Transverse colon (tissue), 3 donors: Measurements from ENCODE around the gene TEKT5.

ENCODE experiments used
- CTCF ChIP-seq, 5 experiments: fragments of 200-600 bp in 3 of 5; fragments of 450-650 bp in 2 of 5; sonication (generic) in 3 of 5; IDR thresholded peaks; 1 replicate in 2 of 5; 2 replicates in 3 of 5; pipeline ENCODE4 v1.5.1; 2016 to 2017; ENCODE audit warnings: antibody characterized with exemption in 5 of 5, inconsistent platforms in 3 of 5, mild to moderate bottlenecking in 2 of 5, moderate library complexity in 1 of 5
- POLR2A ChIP-seq: fragments of 450-650 bp; IDR thresholded peaks from one replicate; pipeline ENCODE4 v1.6.1; 2016; ENCODE audit warnings: antibody characterized with exemption, mild to moderate bottlenecking, moderate library complexity

DNA sequence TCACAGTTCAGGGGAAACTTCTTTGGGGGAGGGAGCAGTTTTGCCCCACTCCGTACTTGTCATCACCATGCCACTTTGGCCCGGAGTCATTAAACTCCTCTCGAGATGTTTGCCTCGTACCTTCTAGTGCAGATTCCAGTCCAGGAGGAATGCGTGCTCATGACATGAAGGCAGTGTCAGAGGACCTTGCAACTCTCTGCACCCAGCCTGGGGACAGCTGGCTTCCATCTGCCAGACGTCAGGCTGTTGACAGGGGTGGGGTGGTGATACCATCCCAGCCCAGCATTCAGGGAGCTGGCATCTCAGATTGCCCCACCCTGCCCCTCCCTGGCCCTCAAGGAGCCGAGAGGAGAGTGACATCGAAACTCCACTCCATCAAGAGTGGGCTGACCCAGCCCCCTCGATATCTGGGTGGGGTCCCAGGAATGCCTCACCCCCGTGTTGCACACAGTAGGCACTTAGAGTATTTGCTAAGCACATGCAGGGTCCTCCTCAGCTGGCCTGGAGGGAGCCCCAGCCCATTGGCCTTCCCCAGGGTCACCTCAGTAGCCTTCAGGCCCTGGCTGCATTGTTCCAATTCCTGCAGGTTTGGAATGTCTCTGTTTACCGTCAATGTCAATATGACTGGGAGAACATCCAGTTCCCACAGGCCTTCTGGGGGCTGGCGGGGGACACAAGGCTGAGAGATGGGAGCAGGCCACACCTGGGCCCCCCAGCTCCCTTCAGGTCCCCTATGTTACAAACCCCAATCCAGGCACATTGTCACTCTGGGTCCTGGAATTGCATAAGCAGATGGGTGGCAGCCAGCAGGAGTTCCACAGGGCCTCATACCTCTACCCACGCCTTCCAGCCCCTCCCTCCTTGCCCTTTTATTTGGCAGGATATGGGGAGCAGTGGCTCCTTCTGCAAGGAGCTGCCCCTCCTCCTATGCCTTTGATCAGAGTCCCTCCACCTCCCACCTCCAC lies 93.0 kb downstream of the TEKT5 start:
- TF ChIP-seq CTCF (IDR thresholded peaks at IDR 0.05) (no peak), POLR2A (no peak)
